NT2/D1 (cell line): ENCODE results near the gene PLP2.

Experiments used
- SUZ12 ChIP-seq: IDR thresholded peaks from 2 replicates; pipeline ENCODE4 v1.6.1; 2011; ENCODE audit not compliant: insufficient read length, insufficient read depth; ENCODE audit errors: extremely low read depth
- YY1 ChIP-seq: IDR thresholded peaks from 2 replicates; pipeline ENCODE4 v1.6.1; 2011; ENCODE audit not compliant: insufficient read length, insufficient read depth
- ZNF274 ChIP-seq: IDR thresholded peaks from 2 replicates; pipeline ENCODE4 v1.6.1; 2011; ENCODE audit warnings: mild to moderate bottlenecking, low read depth, low read length

DNA sequence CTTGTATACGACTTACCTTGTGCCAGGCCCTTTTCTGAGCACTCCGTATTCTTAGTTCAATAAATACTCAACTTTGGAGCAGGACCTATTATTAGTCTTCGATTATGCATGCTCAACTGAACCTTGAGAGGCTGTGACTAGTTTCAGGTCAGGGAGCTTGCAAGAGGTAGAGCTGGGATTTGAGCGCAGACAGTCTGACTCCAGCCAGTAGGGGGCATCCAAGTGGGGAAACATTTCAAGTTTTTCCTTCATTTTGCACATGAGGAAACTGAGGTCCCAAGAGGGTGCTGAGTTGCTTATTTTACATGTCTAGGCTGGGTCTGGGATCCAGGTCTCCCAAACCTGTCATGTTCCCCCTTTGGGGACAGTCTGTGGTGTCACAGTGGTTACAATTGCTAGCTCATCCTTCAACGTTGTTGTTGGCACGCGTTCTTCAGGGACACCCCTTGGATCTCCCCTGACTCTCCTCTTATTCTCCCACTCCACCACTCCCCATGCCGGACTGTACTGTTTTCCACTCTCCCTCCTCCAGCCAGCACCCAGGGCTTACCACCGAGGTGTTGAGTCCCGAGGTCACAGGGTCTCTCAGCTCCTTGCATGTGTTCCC, 21.1 kb downstream of the PLP2 start:
- TF ChIP-seq ZNF274 (no peak), YY1 (no peak), SUZ12 (no peak)
